Measurements from ENCODE around the gene ANKRD53.

The ANKRD53 gene

DNA sequence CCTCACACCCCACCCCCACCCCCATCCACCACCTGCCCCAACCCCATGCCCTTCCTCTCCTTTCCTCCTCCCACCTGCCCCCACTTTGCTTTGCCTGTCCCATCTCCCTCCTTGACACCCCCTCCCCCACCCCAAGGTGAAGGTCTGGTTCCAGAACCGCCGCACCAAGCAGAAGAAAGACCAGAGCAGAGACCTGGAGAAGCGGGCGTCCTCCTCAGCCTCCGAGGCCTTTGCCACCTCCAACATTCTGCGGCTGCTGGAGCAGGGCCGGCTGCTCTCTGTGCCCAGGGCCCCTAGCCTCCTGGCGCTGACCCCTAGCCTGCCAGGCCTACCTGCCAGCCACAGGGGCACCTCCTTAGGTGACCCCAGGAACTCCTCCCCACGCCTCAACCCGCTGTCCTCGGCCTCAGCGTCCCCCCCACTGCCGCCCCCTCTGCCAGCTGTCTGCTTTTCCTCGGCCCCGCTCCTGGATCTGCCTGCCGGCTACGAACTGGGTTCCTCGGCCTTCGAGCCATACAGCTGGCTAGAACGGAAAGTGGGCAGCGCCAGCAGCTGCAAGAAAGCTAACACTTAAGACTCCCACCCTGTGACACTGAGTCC is 45.7 kb upstream of the ANKRD53 start:
- H3K4me3 ChIP-seq (IDR thresholded peaks at IDR 0.05; ENCODE audit: insufficient read depth, low read depth, low read length) = no peak overlapping the region
- H3K27me3 ChIP-seq (ENCODE audit: insufficient read depth, low read depth) = no peaks in the 10 kb centered on the region
- no peak overlapping the region for H2AFZ ChIP-seq (ENCODE audit: low read depth)
- H3K27ac ChIP-seq = no peak overlapping the region
- H3K36me3 ChIP-seq (ENCODE audit: insufficient read depth) = no peaks in the 10 kb centered on the region
- no peak overlapping the region for H3K4me2 ChIP-seq
- TF ChIP-seq, protein P1, sequence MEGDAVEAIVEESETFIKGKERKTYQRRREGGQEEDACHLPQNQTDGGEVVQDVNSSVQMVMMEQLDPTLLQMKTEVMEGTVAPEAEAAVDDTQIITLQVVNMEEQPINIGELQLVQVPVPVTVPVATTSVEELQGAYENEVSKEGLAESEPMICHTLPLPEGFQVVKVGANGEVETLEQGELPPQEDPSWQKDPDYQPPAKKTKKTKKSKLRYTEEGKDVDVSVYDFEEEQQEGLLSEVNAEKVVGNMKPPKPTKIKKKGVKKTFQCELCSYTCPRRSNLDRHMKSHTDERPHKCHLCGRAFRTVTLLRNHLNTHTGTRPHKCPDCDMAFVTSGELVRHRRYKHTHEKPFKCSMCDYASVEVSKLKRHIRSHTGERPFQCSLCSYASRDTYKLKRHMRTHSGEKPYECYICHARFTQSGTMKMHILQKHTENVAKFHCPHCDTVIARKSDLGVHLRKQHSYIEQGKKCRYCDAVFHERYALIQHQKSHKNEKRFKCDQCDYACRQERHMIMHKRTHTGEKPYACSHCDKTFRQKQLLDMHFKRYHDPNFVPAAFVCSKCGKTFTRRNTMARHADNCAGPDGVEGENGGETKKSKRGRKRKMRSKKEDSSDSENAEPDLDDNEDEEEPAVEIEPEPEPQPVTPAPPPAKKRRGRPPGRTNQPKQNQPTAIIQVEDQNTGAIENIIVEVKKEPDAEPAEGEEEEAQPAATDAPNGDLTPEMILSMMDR (conservative IDR thresholded peaks at IDR 0.05; ENCODE audit: low read depth, low read length) = no peak
- no peaks in the 10 kb centered on the region for H3K4me1 ChIP-seq (ENCODE audit: low read depth, poor library complexity, severe bottlenecking)
- H3K79me2 ChIP-seq (ENCODE audit: insufficient read depth, low read depth) = no peaks in the 10 kb centered on the region
- no peaks in the 10 kb centered on the region for H4K20me1 ChIP-seq (ENCODE audit: insufficient read depth)
- H3K9ac ChIP-seq = no peak overlapping the region

DNA sequence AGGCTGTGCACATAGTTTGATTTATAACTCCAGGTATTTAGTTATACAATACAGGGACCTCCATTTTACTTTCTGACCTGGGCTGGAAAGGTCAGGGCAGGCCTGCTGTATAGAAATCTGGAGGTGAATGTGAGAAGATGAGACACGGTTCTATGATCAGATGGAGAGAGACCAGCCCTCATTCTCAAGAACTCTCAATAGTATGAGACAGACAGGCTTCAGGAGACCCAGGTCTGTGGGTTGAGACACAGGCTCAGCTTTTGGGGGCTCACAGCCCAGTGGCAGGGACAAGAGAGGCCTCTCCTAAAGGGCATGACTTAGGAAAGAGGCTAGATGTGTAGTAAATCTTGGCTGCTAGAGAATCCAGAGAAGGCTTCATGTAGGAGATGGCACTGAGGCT is 43.4 kb upstream of the ANKRD53 start:
- H2AFZ ChIP-seq (ENCODE audit: low read depth) = no peak overlapping the region
- no peaks in the 10 kb centered on the region for H3K27me3 ChIP-seq (ENCODE audit: insufficient read depth, low read depth)
- no peaks in the 10 kb centered on the region for H3K36me3 ChIP-seq (ENCODE audit: insufficient read depth)
- no peaks in the 10 kb centered on the region for H3K79me2 ChIP-seq (ENCODE audit: insufficient read depth, low read depth)
- H3K9ac ChIP-seq = no peak overlapping the region
- H3K27ac ChIP-seq = no peak overlapping the region
- H3K4me2 ChIP-seq = no peak overlapping the region
- no peaks in the 10 kb centered on the region for H4K20me1 ChIP-seq (ENCODE audit: insufficient read depth)
- TF ChIP-seq, protein P1 (conservative IDR thresholded peaks at IDR 0.05; ENCODE audit: low read depth, low read length) = no peak
- no peak overlapping the region for H3K4me3 ChIP-seq (IDR thresholded peaks at IDR 0.05; ENCODE audit: insufficient read depth, low read depth, low read length)
- no peaks in the 10 kb centered on the region for H3K4me1 ChIP-seq (ENCODE audit: low read depth, poor library complexity, severe bottlenecking)

DNA sequence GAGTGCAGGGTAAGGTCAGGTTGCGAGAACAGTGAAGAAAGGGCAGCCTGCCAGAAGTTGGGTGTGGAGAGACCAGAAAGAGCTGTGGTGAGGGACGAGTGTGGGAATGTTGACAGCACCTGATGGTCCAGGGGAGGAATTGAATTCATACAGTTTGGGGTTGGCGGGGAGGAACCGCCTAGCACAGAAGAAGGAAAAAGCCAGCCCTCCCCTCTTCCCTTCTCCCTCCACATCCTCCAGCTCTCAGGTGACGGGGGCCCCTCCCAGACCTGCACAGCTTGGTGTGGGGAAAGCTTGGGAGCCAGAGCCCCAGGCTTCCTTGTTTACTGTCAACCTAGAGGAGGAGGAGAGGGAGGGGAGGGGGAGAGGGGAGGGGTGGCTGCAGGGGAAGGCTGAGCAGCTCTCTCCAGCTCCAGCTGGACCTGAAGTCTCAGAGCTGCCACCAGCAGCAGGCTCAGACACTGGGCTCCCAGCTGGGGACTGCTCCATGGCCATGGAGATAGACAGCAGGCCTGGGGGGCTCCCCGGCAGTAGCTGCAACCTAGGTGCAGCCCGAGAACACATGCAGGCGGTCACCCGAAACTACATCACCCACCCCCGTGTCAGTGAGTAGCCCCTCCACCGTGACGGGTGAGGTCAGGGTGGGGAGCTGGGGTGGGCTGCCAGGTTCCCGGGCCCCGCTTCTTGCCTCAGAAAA is 42.8 kb upstream of the ANKRD53 start, which contains the start of gene ATP6V1B1:
TSS of gene ATP6V1B1 (plus strand) at position 433 of the 697 bp plus-strand sequence. CDS start at position 488, 55 bp downstream.
- Histone ChIP-seq H2AFZ (ENCODE audit: low read depth) (no peak within 1 kb of the TSS), H3K79me2 (ENCODE audit: insufficient read depth, low read depth) (no peaks in the 10 kb centered on the region), H4K20me1 (ENCODE audit: insufficient read depth) (no peaks in the 10 kb centered on the region), H3K36me3 (ENCODE audit: insufficient read depth) (no peaks in the 10 kb centered on the region), H3K4me3 (IDR thresholded peaks at IDR 0.05; ENCODE audit: insufficient read depth, low read depth, low read length) (no peak within 1 kb of the TSS), H3K4me2 (no peak within 1 kb of the TSS), H3K4me1 (ENCODE audit: low read depth, poor library complexity, severe bottlenecking) (no peaks in the 10 kb centered on the region), H3K27ac (no peak within 1 kb of the TSS), H3K27me3 (ENCODE audit: insufficient read depth, low read depth) (no peaks in the 10 kb centered on the region), H3K9ac (no peak within 1 kb of the TSS)
- TF ChIP-seq, protein P1 (conservative IDR thresholded peaks at IDR 0.05; ENCODE audit: low read depth, low read length) = no peak

DNA sequence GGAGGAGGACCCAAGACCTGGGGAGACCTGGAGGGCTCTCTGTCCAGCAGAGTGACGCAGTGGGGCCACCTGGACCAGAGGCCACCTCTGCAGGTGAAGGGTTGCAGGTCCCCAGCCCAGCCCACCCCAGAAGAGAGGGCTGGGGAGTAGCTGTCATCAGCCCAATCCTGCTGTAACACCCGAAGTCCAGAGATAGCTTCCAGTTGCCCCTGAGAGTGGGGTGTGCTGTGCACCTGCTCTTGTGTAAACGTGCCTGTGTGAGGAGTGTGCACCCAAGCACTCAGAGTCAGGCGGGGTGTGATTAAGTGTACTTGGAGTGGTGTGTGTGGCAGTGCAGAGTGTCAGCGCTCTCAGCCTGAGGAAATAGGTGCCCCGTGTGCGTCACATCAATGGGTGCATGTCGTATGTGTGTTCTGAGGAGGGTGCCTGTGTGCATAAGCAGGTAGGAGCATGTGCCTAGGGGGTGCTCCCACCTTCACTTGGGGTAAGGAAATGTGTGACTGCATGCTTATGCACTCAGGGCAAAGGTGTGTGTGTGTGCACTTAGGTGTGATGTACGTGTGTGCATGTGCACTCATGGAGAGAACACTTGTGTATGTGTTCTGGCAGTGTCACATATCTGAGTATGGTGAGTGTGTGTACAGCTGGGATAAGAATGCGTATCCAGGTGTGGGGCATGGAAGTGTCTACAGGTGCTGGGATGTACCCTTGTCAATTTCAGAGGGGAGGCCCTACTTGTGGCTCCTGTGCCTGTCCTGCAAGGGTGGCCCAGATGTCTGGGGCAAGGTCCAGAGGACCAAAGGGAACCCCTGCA is 42.1 kb upstream of the ANKRD53 start:
- H3K36me3 ChIP-seq (ENCODE audit: insufficient read depth) = no peaks in the 10 kb centered on the region
- TF ChIP-seq, protein P1 (conservative IDR thresholded peaks at IDR 0.05; ENCODE audit: low read depth, low read length) = no peak
- H3K9ac ChIP-seq = no peak overlapping the region
- H3K4me3 ChIP-seq (IDR thresholded peaks at IDR 0.05; ENCODE audit: insufficient read depth, low read depth, low read length) = no peak overlapping the region
- no peak overlapping the region for H3K27ac ChIP-seq
- H3K4me1 ChIP-seq (ENCODE audit: low read depth, poor library complexity, severe bottlenecking) = no peaks in the 10 kb centered on the region
- H3K79me2 ChIP-seq (ENCODE audit: insufficient read depth, low read depth) = no peaks in the 10 kb centered on the region
- no peak overlapping the region for H2AFZ ChIP-seq (ENCODE audit: low read depth)
- H4K20me1 ChIP-seq (ENCODE audit: insufficient read depth) = no peaks in the 10 kb centered on the region
- H3K4me2 ChIP-seq = no peak overlapping the region
- H3K27me3 ChIP-seq (ENCODE audit: insufficient read depth, low read depth) = no peaks in the 10 kb centered on the region

Measured in KMS-11 (cell line).